GM23248 (cell line): ENCODE measurements around the gene RHOJ.

Experiments
- EZH2 ChIP-seq: fragments of 200-600 bp; sonication (generic); IDR thresholded peaks from 2 replicates; pipeline ENCODE4 v1.6.1; 2018; ENCODE audit warnings: antibody characterized with exemption, mild to moderate bottlenecking; ENCODE audit not compliant: insufficient read depth, poor library complexity, severe bottlenecking
- EZH2phosphoT487 ChIP-seq: fragments of 200-600 bp; sonication (generic); IDR thresholded peaks from 2 replicates; pipeline ENCODE4 v1.6.1; 2018; ENCODE audit warnings: antibody characterized with exemption, moderate library complexity, mild to moderate bottlenecking, low read depth; ENCODE audit not compliant: insufficient read depth

GRCh38 chr14:63249092-63249491 is 44.8 kb downstream of the RHOJ start:
- TF ChIP-seq EZH2phosphoT487 (no peak), EZH2 (no peak)
